ENCODE measurements around the gene ALPG. TPM values are rescaled to one million over a fixed set of nuclear protein-coding genes. Genes with fewer than 3 reads are reported as not detected.
"Not testable (repeated sequence)": the region's sequence is repeated elsewhere in the genome, so short reads cannot be mapped to it uniquely, and the experiment has no call there.

Gene ALPG
- total RNA-seq, 4 donors from 2014 or later: not detected

DNA sequence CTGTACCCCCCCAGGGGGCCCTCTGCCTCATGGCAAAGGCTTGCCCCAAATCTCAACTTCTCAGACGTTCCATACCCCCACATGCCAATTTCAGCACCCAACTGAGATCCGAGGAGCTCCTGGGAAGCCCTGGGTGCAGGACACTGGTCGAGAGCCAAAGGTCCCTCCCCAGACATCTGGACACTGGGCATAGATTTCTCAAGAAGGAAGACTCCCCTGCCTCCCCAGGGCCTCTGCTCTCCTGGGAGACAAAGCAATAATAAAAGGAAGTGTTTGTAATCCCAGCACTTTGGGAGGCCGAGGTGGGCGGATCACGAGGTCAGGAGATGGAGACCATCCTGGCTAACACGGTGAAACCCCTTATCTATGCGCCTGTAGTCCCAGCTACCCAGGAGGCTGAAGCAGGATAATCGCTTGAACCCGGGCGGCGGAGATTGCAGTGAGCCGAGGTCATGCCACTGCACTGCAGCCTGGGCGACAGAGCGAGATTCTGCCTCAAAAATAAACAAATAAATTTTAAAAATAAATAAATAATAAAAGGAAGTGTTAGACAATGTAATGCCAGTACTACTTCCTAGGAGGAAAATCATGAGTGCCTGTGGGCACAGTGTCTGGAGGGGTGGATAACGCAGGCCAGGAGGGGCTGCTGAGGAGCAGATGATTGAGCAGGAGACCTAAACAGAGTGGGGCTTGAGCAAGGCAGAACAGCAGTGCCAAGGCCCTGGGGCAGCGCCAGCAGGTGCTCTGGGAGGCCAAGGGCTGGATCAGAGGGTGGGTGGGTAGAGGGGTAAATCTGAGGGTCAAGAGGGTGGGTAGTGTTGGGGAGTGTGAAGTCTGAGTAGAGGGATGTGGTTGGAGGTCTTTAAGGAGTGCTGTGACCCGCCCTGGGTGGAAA lies 24.1 kb upstream of the ALPG start:
- H3K27me3 ChIP-seq: peaks cover 0 to 70% of the 10 kb centered on the region in 2 donors
- WGBS, 2 donors: 54 to 65% methylated on average over 18 of the region's 18 CpGs
- DNase-seq (ENCODE audit: low spot score in 2 of 2): no peak

DNA sequence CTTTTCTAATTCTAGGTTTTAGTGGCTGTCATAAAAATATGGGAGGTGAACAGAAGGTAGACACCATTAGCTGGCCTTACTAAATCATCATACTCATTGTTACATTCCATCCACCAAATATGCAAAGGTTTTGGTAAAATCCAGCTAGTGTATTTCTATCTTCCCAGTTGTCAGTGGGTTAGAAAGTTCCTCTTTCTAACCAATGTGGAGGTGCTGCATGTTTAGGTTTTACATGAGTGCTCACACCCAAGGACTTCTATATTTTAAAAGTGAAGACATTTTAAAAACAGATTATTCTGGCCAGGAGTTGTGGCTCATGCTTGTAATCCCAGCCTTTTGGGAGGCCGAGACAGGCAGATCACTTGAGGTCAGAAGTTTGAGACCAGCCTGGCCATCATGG lies 22.2 kb upstream of the ALPG start:
- Histone ChIP-seq H3K27ac (no peak overlapping the region), H3K36me3 (no peaks in the 10 kb centered on the region), H3K27me3 (peaks cover 0 to 88% of the 10 kb centered on the region in 2 donors), H3K4me1 (peaks cover 0 to 27% (median 2%) of the 10 kb centered on the region in 4 donors), H3K4me3 (no peak overlapping the region), H3K9me3 (no peaks in the 10 kb centered on the region)
- TF ChIP-seq POLR2A (IDR thresholded peaks at IDR 0.05) (no peak), EP300 (IDR thresholded peaks at IDR 0.05) (no peak)
- TF ChIP-seq, protein P1, sequence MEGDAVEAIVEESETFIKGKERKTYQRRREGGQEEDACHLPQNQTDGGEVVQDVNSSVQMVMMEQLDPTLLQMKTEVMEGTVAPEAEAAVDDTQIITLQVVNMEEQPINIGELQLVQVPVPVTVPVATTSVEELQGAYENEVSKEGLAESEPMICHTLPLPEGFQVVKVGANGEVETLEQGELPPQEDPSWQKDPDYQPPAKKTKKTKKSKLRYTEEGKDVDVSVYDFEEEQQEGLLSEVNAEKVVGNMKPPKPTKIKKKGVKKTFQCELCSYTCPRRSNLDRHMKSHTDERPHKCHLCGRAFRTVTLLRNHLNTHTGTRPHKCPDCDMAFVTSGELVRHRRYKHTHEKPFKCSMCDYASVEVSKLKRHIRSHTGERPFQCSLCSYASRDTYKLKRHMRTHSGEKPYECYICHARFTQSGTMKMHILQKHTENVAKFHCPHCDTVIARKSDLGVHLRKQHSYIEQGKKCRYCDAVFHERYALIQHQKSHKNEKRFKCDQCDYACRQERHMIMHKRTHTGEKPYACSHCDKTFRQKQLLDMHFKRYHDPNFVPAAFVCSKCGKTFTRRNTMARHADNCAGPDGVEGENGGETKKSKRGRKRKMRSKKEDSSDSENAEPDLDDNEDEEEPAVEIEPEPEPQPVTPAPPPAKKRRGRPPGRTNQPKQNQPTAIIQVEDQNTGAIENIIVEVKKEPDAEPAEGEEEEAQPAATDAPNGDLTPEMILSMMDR (IDR thresholded peaks at IDR 0.05): no peak
- DNase-seq (ENCODE audit: low spot score in 2 of 2): no peak
- WGBS, 2 donors: 100% methylated on average over 1 of the region's 1 CpG

More for the DNA sequence above, 24.1 kb upstream of the ALPG start:
- Histone ChIP-seq H3K4me1 (peaks cover 0 to 18% (median 0%) of the 10 kb centered on the region in 4 donors), H3K4me3 (no peak overlapping the region), H3K36me3 (no peaks in the 10 kb centered on the region), H3K9me3 (no peaks in the 10 kb centered on the region), H3K27ac (no peak overlapping the region)
- TF ChIP-seq EP300 (IDR thresholded peaks at IDR 0.05) (no peak), POLR2A (IDR thresholded peaks at IDR 0.05) (no peak)
- TF ChIP-seq, protein P1 (IDR thresholded peaks at IDR 0.05): no peak

DNA sequence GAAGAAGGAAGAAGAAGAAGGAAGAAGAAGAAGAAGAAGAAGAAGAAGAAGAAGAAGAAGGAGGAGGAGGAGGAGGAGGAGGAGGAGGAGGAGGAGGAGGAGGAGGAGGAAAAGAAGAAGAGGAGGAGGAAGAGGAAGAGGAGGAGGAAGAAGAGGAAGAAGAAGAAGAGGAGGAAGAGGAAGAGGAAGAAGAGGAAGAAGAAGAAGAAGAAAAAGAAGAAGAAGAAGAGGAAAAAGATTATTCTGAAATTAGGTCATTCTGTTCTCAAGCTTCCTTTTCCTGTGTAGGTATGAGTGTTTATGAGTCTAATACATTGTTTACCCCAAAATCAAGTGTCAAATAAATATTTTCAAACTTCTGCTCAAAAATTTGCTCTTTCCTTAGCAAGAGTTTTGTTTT lies 21.6 kb upstream of the ALPG start:
- H3K36me3 ChIP-seq; H3K27ac ChIP-seq; DNase-seq (ENCODE audit: low spot score in 2 of 2); H3K9me3 ChIP-seq; H3K4me3 ChIP-seq: not testable (repeated sequence)
- Histone ChIP-seq H3K4me1 (peaks cover 0 to 27% (median 2%) of the 10 kb centered on the region in 4 donors), H3K27me3 (peaks cover 0 to 90% of the 10 kb centered on the region in 2 donors)

DNA sequence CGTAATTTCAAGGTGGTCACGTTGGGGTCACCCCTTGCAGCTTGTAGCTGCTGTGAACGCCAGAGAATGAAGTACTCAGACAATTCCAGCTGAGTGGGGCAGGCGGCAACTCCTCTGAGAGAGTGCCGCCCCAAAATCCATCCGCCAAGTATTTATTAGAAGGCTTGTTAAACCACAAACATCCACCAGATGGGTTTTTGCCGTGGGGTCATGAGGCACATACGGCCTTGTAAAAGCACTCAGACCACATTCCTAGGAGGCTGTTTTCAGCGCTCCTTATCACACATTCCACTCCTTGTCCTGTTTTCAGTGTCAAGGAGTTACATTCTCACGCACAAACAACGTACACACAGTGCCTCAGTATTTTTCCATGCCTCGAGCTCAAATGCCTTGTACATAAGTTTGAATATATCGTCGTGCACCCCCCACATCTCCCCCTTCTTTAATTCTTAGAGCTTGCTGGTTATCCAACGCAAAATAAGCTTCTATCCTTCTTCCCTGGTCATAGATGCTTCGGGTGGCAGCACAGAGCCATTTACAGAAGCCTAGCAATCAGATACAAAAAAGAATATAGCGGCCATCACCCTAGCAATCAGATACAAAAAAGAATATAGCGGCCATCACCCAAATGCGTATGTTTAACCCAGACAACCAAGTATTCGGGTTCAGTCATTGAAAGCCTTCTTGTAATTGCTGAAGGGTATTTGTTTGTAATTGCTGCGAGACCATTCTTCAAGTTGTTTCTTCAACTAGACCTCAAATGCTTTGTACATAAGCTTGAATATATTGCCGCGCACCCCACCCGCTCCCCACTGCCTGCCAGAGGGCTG lies 20.8 kb upstream of the ALPG start:
- Histone ChIP-seq H3K27me3 (peaks cover 0 to 93% of the 10 kb centered on the region in 2 donors), H3K36me3 (no peaks in the 10 kb centered on the region), H3K4me3 (no peak overlapping the region), H3K27ac (no peak overlapping the region), H3K9me3 (no peaks in the 10 kb centered on the region), H3K4me1 (peaks cover 0 to 27% (median 2%) of the 10 kb centered on the region in 4 donors)
- WGBS, 2 donors: 11 to 13% methylated on average over 23 to 24 of the region's 24 CpGs
- no peak for DNase-seq (ENCODE audit: low spot score in 2 of 2)
- TF ChIP-seq, protein P1 (IDR thresholded peaks at IDR 0.05): no peak
- TF ChIP-seq POLR2A (IDR thresholded peaks at IDR 0.05) (no peak), EP300 (IDR thresholded peaks at IDR 0.05) (no peak)

DNA sequence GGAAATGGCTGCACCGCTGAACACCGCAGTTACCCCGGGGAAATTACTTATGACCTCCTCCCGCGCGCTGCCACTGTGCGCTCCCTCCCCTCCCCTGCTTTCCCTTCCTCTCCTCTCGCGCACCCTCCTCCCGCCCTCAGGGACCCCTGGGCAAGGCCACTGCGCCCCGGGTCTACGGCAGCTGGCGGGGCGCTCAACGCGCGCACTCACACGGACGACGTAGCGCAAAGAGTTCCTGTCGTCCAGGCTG lies 20.2 kb upstream of the ALPG start:
- peaks cover 0 to 95% of the 10 kb centered on the region in 2 donors for H3K27me3 ChIP-seq
- H3K4me3 ChIP-seq: no peak overlapping the region
- H3K27ac ChIP-seq: no peak overlapping the region
- no peak for DNase-seq (ENCODE audit: low spot score in 2 of 2)
- WGBS, 2 donors: 10 to 20% methylated on average over 23 of the region's 23 CpGs
- H3K9me3 ChIP-seq: no peaks in the 10 kb centered on the region
- no peak for TF ChIP-seq EP300 (IDR thresholded peaks at IDR 0.05)
- TF ChIP-seq POLR2A (IDR thresholded peaks at IDR 0.05): no peak
- H3K36me3 ChIP-seq: no peaks in the 10 kb centered on the region
- H3K4me1 ChIP-seq: peaks cover 0 to 27% (median 2%) of the 10 kb centered on the region in 4 donors
